Measurements from ENCODE around the gene CFAP46. TPM values are rescaled to one million over a fixed set of nuclear protein-coding genes. Genes with fewer than 3 reads are reported as not detected.

The CFAP46 gene
- total and polyA plus RNA-seq, 2 of the 4 experiments (the other 2 are of a cell fraction): 1.3 to 1.8 TPM

- no peak overlapping the region for H2AFZ ChIP-seq (replicated peaks; ENCODE audit: low read length, poor library complexity)
- no peak overlapping the region for H3K4ac ChIP-seq (ENCODE audit: low read depth, low read length)
- no TSS peak for BruUV-seq (replicated peaks)
- no peak overlapping the region for H3K4me3 ChIP-seq (ENCODE audit: insufficient read depth, low read depth, low read length)
- H2AK5ac ChIP-seq (ENCODE audit: low read depth, low read length): no peak overlapping the region
- H3K18ac ChIP-seq (ENCODE audit: low read depth, low read length): no peak overlapping the region
- 86% methylated on average over 14 of the region's 33 CpGs; no CpG with 5 or more reads in 1 of the 2 experiments for WGBS, 2 experiments (ENCODE audit: extremely low coverage in 2 of 2, insufficient read length in 1 of 2)
- dilution Hi-C loops (cut with HindIII; ENCODE audit: low sequenced_read_pairs, unreplicated experiment) (no loop called here), intact Hi-C loops (cut with micrococcal nuclease) (no loop called here), in situ Hi-C loops (cut with MboI; ENCODE audit: low sequenced_read_pairs) (no loop called here)
- H3K36me3 ChIP-seq (ENCODE audit: control insufficient read depth, insufficient read depth, low read length): no peaks in the 10 kb centered on the region
- no peaks in the 10 kb centered on the region for H3K4me1 ChIP-seq (ENCODE audit: control insufficient read depth, insufficient read depth, low read length)
- TF ChIP-seq RCOR1 (IDR thresholded peaks at IDR 0.05; ENCODE audit: insufficient replicate concordance, low read length) (no peak), POLR2A (IDR thresholded peaks at IDR 0.05; ENCODE audit: low read depth, low read length) (no peak), MAFK (IDR thresholded peaks at IDR 0.05; ENCODE audit: low read depth, low read length) (no peak), USF2 (IDR thresholded peaks at IDR 0.05; ENCODE audit: low read depth, low read length) (no peak), NFE2L2 (IDR thresholded peaks at IDR 0.05; ENCODE audit: low read depth, low read length) (no peak), SMC3 (IDR thresholded peaks at IDR 0.05; ENCODE audit: low read depth, low read length) (no peak), BHLHE40 (IDR thresholded peaks at IDR 0.05; ENCODE audit: low read depth, low read length) (no peak), CTCF (conservative IDR thresholded peaks at IDR 0.05; ENCODE audit: low read depth, low read length) (no peak), CHD1 (IDR thresholded peaks at IDR 0.05; ENCODE audit: low read depth, low read length) (no peak), ELK1 (IDR thresholded peaks at IDR 0.05; ENCODE audit: borderline replicate concordance, low read depth, low read length) (no peak), CEBPB (IDR thresholded peaks at IDR 0.05; ENCODE audit: low read depth, low read length) (no peak), MXI1 (IDR thresholded peaks at IDR 0.05; ENCODE audit: borderline replicate concordance, low read depth, low read length) (no peak), MAZ (IDR thresholded peaks at IDR 0.05; ENCODE audit: borderline replicate concordance, low read depth, low read length) (no peak), RFX5 (IDR thresholded peaks at IDR 0.05; ENCODE audit: low read depth, low read length) (no peak), RAD21 (IDR thresholded peaks at IDR 0.05; ENCODE audit: low read length) (no peak), FOS (IDR thresholded peaks at IDR 0.05; ENCODE audit: low read depth, low read length) (no peak)
- H3K56ac ChIP-seq (ENCODE audit: extremely low read depth, insufficient read depth, low read length): no peak overlapping the region
- H3K79me1 ChIP-seq (ENCODE audit: low read depth in 1 of 2, low read length in 2 of 2): no peaks in the 10 kb centered on the region
- no peaks in the 10 kb centered on the region; the same call in 1 of the 2 replicates for H3K27me3 ChIP-seq (ENCODE audit: control insufficient read depth, insufficient read depth, low read length)
- ATAC-seq (ENCODE audit: low read depth) (no peak), DNase-seq (no peak)
- no peaks in the 10 kb centered on the region for H3K9me1 ChIP-seq (ENCODE audit: insufficient read depth, low read length)
- H3K27ac ChIP-seq (ENCODE audit: insufficient read depth, low read length): no peak overlapping the region
- ChIA-PET POLR2A (ENCODE audit: unreplicated experiment) (no interaction called here), CTCF (no interaction called here)
- no peak overlapping the region for H2BK15ac ChIP-seq (ENCODE audit: low read depth, low read length)
- H2BK20ac ChIP-seq (ENCODE audit: low read depth, low read length): no peak overlapping the region
- H3K23ac ChIP-seq (ENCODE audit: low read depth, low read length): no peak overlapping the region
- peaks cover 4% of the 10 kb centered on the region; the same call in 1 of the 2 replicates for H3K9me3 ChIP-seq (ENCODE audit: control insufficient read depth, insufficient read depth, low read length)
- no peak overlapping the region for H4K8ac ChIP-seq (ENCODE audit: low read depth in 2 of 2, low read length in 2 of 2)
- H4K20me1 ChIP-seq (ENCODE audit: insufficient read depth, low read length): no peaks in the 10 kb centered on the region
- no peak overlapping the region for H4K91ac ChIP-seq (ENCODE audit: insufficient read depth, low read depth, low read length)
- H4K5ac ChIP-seq (ENCODE audit: low read depth, low read length): no peak overlapping the region
- no peak overlapping the region for H2BK120ac ChIP-seq (ENCODE audit: low read depth, low read length)
- H2AK9ac ChIP-seq (replicated peaks; ENCODE audit: low read depth, low read length, poor library complexity): no peak overlapping the region
- no peak overlapping the region for H3K9ac ChIP-seq (ENCODE audit: low read depth, low read length)
- no peak overlapping the region for H3K4me2 ChIP-seq (ENCODE audit: low read depth, low read length)
- H2BK5ac ChIP-seq (ENCODE audit: low read depth, low read length, poor library complexity, severe bottlenecking): no peak overlapping the region
- H3K14ac ChIP-seq (replicated peaks; ENCODE audit: low read depth, low read length): no peak overlapping the region
Measured at GRCh38 chr10:132908621-132909295, 33.6 kb downstream of the CFAP46 start.
